Thymus (tissue), 14 donors: ENCODE results near the gene RNFT1. TPM values are rescaled to one million over a fixed set of nuclear protein-coding genes. Genes with fewer than 3 reads are reported as not detected.
"Not testable (repeated sequence)": the region's sequence is repeated elsewhere in the genome, so short reads cannot be mapped to it uniquely, and the experiment has no call there.

Experiments used
- DNase-seq, 9 donors: peaks; one replicate each; pipeline ENCODE4 v3.0.0-alpha.2; 2013; ENCODE audit warnings: low spot score in 9 of 9, low read depth in 6 of 9, missing footprints in 1 of 9
- H3K27ac ChIP-seq, 2 donors: one replicate each; pipeline ENCODE4 v1.5.1; 2013; ENCODE audit warnings: control low read depth in 1 of 2, low read depth in 1 of 2, low read length in 1 of 2, mild to moderate bottlenecking in 1 of 2, moderate library complexity in 1 of 2
- H3K27me3 ChIP-seq, 2 donors: one replicate each; pipeline ENCODE4 v1.5.1; 2013; ENCODE audit warnings: low read length in 1 of 2; ENCODE audit not compliant: control insufficient read depth in 2 of 2, insufficient read depth in 1 of 2
- H3K36me3 ChIP-seq, 2 donors: one replicate each; pipeline ENCODE4 v1.5.1; 2013; ENCODE audit warnings: low read length in 1 of 2, mild to moderate bottlenecking in 1 of 2, moderate library complexity in 1 of 2; ENCODE audit not compliant: control insufficient read depth in 2 of 2, insufficient read depth in 2 of 2
- H3K4me1 ChIP-seq, 2 donors: one replicate each; pipeline ENCODE4 v1.5.1; 2013; ENCODE audit warnings: low read length in 2 of 2; ENCODE audit not compliant: control insufficient read depth in 2 of 2, insufficient read depth in 2 of 2
- H3K4me3 ChIP-seq, 2 donors: one replicate each; pipeline ENCODE4 v1.5.1; 2013; ENCODE audit warnings: low read length in 2 of 2, control low read depth in 1 of 2, mild to moderate bottlenecking in 1 of 2
- H3K9me3 ChIP-seq, 2 donors: one replicate each; pipeline ENCODE4 v1.5.1; 2013; ENCODE audit warnings: low read length in 1 of 2, mild to moderate bottlenecking in 1 of 2; ENCODE audit not compliant: control insufficient read depth in 2 of 2, insufficient read depth in 1 of 2
- WGBS: extraction: QIAGEN DNeasy Blood & Tissue Kit; methylation state at CpG from one replicate; pipeline ENCODE4 v1.1.7; 2013; 5-methylcytosine and 5-hydroxymethylcytosine counted together
- long read RNA-seq, 10 donors: transcript quantifications; one replicate each; lab custom pipeline, GENCODE V29; 2026
- polyA plus RNA-seq: library from polyadenylated mRNA; stranded (reverse); fragments of 200-250 nt; gene quantifications from one replicate; pipeline ENCODE4 v1.2.3, GENCODE V29; 2013
- total RNA-seq: library from RNA; stranded (reverse); fragments of 120-200 nt; gene quantifications from one replicate; pipeline ENCODE4 v1.2.4, GENCODE V29; 2013
- donor health status: healthy.

RNFT1 gene, protein sequence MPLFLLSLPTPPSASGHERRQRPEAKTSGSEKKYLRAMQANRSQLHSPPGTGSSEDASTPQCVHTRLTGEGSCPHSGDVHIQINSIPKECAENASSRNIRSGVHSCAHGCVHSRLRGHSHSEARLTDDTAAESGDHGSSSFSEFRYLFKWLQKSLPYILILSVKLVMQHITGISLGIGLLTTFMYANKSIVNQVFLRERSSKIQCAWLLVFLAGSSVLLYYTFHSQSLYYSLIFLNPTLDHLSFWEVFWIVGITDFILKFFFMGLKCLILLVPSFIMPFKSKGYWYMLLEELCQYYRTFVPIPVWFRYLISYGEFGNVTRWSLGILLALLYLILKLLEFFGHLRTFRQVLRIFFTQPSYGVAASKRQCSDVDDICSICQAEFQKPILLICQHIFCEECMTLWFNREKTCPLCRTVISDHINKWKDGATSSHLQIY
- total RNA-seq, result 14.4 TPM
- polyA plus RNA-seq, result 59.1 TPM
- long read RNA-seq, donor 1, result 0 reads
- long read RNA-seq, donor 2, result 0 reads
- long read RNA-seq, donor 3, transcript RNFT1-201 (9 exons, 2,101 nt), result major isoform, 12 of 30 reads
- long read RNA-seq, donor 3, partial matches to known transcripts, result 14 of 30 reads
- long read RNA-seq, donor 3, other reads (novel, unspliced or antisense), result 0 of 30 reads
- long read RNA-seq, donor 4, transcript RNFT1-201 (9 exons, 2,101 nt), result major isoform, 6 of 13 reads
- long read RNA-seq, donor 4, partial matches to known transcripts, result 6 of 13 reads
- long read RNA-seq, donor 4, other reads (novel, unspliced or antisense), result 0 of 13 reads
- long read RNA-seq, donor 5, partial matches to known transcripts, result 12 of 22 reads
- long read RNA-seq, donor 5, other reads (novel, unspliced or antisense), result 0 of 22 reads
- long read RNA-seq, donor 6, transcript RNFT1-201 (9 exons, 2,101 nt), result major isoform, 7 of 17 reads
- long read RNA-seq, donor 6, partial matches to known transcripts, result 7 of 17 reads
- long read RNA-seq, donor 6, other reads (novel, unspliced or antisense), result 0 of 17 reads
- long read RNA-seq, donor 7, partial matches to known transcripts, result 0 of 12 reads
- long read RNA-seq, donor 7, other reads (novel, unspliced or antisense), result 0 of 12 reads
- long read RNA-seq, donor 8, partial matches to known transcripts, result 0 of 6 reads
- long read RNA-seq, donor 8, other reads (novel, unspliced or antisense), result 0 of 6 reads
- long read RNA-seq, donor 9, partial matches to known transcripts, result 0 of 7 reads
- long read RNA-seq, donor 9, other reads (novel, unspliced or antisense), result 0 of 7 reads
- long read RNA-seq, donor 10, partial matches to known transcripts, result 0 of 4 reads
- long read RNA-seq, donor 10, other reads (novel, unspliced or antisense), result 0 of 4 reads

DNA sequence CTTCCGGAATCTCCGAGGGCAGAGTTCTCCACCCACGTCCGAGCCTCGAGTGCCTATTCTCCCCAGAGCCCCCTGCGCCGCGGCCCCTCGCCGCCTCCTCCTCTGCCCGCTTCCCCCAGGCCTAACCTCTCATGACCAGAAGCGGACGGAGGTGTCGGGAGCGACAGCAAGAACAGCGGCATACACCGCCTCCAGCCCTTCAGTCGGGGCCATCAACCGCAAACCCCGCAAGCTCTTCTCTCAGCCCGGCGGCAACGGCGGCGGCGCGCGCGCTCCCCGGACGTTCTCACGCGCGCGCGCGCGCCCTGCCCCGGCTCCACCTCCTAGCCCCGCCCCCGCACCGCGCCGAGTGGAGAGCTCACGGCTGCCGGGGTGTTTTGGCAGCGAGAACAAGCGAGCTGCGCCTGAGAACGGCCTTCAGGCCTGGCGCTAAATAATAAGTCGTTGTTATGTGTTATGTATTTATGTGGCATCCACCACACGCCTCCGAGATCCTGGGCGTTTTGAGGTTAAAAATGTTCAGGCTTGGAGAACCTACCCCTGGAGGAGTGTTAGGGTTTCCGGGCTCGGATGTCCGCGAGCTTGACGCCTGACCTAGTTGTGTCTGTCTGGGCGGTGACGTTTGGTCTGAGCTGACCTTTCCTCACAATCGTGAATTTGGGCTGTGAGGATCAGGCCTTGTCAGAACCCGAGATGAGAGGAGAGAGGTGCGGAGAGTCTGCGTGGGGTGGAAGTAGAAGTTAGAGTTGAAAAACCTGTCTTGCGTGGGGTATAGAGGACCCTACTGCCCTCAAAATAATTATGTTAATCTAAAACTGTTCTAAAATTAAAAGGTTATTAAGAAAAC, at the start of gene RNFT1:
TSS of gene RNFT1 (minus strand) at position 259 of the 847 bp plus-strand sequence. CDS start at position 182, 77 bp downstream.
- peak; percentile 58 to 94 (median 84) for DNase-seq
- WGBS, result 4% methylated on average over 67 of the region's 67 CpGs
- peaks cover 11 to 13% of the 10 kb centered on the region in 2 donors for H3K4me1 ChIP-seq
- H3K27me3 ChIP-seq, result no peaks in the 10 kb centered on the region
- peak within 1 kb of the TSS; percentile 90 to 94 for H3K27ac ChIP-seq
- H3K4me3 ChIP-seq, result peak within 1 kb of the TSS; percentile 78 to 100
- H3K36me3 ChIP-seq, result no peaks in the 10 kb centered on the region
- no peaks in the 10 kb centered on the region for H3K9me3 ChIP-seq

DNA sequence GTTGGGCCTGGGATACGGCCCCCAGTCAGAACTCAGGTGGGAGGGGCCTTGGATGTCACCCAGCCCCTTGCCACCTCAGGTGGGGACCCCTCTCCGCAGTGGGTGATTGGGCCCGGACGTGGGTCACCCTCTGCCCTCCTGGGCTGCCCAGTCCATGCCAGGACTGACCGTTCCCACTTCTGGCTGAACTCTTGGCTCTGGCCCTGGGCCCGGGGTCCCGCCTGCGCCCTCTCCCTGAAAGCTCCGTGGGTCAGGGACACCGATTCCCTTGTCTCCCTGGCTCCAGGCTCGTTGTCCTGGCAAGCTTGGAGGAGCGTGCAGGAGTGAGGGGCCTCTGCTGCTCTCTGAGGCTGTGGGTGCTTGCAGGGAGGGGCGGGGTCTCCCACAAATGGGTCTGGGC, 44.8 kb upstream of the RNFT1 start:
- H3K27ac ChIP-seq, H3K9me3 ChIP-seq, H3K4me1 ChIP-seq, H3K4me3 ChIP-seq, H3K27me3 ChIP-seq, DNase-seq, H3K36me3 ChIP-seq: not testable (repeated sequence)
- WGBS, result 97% methylated on average over 7 of the region's 13 CpGs

DNA sequence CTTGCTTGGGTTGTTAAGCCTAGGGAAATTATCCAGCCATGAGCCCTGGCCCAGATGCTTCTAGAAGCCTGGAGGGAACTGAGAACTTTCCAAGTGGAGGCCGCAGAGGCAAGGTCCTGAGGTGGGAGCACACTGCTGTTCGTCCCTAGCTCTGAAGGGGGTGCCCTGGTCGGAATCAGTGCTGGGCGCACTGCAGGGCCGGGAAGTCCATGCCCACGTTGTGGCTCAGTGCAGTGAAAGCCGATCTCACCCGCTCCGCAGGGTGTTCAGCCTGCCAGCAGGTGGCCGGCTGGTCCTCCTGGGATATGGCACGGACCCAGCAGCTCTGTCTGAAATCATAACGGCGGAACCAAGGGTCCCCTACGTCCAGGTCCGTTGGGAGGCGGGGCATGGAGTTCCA, 43.8 kb upstream of the RNFT1 start:
- DNase-seq, H3K27ac ChIP-seq, H3K36me3 ChIP-seq, H3K4me1 ChIP-seq, H3K9me3 ChIP-seq, H3K4me3 ChIP-seq, H3K27me3 ChIP-seq: not testable (repeated sequence)
- 93% methylated on average over 8 of the region's 16 CpGs for WGBS

DNA sequence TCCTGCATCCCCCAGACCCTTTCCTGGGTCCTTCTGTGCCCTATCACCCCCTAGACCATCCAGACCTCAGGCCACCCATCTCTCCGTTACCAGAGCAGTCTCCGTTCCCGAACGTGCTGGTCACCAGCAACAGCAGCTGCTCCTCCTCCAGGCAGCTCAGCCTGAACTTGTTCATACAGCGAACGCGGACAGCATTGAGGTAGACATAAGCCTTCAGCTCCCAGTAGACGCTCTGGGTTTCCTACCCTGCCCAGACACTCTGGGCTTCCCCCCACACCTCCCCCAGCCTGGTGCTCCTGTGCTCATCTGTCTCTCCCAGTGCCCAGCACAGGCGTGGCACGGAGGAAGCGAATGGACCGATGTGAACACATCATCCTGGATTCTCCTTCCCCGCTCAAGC, 41.6 kb upstream of the RNFT1 start:
- no peak for DNase-seq
- 94% methylated on average over 13 of the region's 13 CpGs for WGBS
- no peaks in the 10 kb centered on the region for H3K36me3 ChIP-seq
- H3K27ac ChIP-seq, result no peak overlapping the region
- H3K4me3 ChIP-seq, result no peak overlapping the region
- H3K4me1 ChIP-seq, result no peaks in the 10 kb centered on the region
- no peaks in the 10 kb centered on the region for H3K9me3 ChIP-seq
- H3K27me3 ChIP-seq, result no peaks in the 10 kb centered on the region

DNA sequence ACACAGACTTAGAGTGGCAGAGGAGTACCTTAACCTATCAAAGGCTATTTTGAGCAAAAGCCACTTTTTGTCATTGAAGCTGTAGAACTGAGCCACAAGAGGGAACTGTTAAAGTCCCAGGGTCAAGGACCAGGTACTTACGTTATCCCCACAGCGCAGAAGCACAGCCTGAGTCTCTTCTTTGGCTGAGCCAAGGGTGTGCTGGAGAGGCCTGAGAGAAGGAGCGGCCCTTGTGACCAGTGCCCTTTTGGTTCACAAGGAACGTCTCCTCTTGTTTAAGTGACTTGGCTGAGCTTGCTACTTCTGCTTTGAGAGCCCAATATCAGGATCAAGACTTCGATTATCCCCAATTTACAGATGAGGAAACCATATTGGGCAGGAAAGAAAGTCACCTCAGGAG, 40.0 kb upstream of the RNFT1 start:
- H3K27ac ChIP-seq, H3K36me3 ChIP-seq, H3K9me3 ChIP-seq, DNase-seq, H3K4me1 ChIP-seq, H3K4me3 ChIP-seq, H3K27me3 ChIP-seq: not testable (repeated sequence)
- 94% methylated on average over 5 of the region's 5 CpGs for WGBS

DNA sequence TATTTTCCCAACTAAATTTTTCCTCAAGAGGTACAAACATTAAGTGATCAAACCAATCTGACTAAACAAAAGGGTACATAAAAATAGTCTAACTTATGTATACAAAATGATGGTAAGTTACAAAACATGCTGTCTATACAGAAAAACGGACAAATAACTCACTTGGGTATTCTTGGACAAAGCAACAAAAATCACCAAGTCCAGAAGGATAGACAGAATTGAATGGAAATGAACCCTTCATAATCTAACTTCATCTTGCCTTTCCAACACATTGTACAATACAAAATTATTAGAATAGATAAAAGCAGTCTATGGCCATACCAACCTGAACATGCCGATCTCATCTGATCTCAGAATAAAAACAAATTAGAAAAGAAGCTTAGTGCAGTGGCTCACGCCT, 37.9 kb upstream of the RNFT1 start:
- not testable (repeated sequence) for DNase-seq, H3K36me3 ChIP-seq, H3K4me1 ChIP-seq, H3K9me3 ChIP-seq, H3K27ac ChIP-seq, H3K4me3 ChIP-seq, H3K27me3 ChIP-seq
- 97% methylated on average over 3 of the region's 3 CpGs for WGBS

DNA sequence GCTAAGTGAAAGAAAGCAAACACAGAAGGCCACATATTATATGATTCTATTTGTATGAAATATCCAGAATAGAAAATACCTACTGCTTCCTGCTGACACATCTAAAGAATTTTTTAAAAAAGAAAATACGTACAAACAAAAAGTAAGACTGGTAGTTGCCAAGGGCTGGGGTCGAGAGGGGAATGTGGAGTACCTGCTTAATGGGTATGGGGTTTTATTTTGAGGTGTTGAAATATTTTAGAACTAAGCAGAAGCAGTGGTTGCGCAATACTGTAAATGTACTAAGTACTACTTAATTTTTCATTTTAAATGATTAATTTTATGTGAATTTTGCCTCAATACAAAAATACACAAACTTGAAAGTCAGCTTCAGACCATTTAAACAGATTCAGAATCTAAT, 32.1 kb upstream of the RNFT1 start:
- over 99% methylated on average over 3 of the region's 3 CpGs for WGBS
- DNase-seq, H3K27ac ChIP-seq, H3K9me3 ChIP-seq, H3K36me3 ChIP-seq, H3K4me3 ChIP-seq, H3K27me3 ChIP-seq, H3K4me1 ChIP-seq: not testable (repeated sequence)

DNA sequence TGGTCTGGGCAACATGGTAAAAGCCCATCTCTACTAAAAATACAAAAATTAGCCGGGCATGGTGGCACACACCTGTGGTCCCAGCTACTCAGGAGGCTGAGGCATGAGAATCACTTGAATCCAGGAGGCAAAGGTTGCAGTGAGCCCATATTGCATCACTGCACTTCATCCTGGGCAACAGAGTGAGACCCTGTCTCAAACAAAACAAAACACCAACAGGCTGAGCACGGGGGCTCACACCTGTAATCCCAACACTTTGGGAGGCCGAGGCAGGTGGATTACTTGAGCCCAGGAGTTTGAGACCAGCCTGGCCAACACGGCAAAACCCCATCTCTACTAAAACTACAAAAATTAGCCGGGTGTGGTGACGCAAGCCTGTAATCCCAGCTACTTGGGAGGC, 10.6 kb upstream of the RNFT1 start:
- not testable (repeated sequence) for H3K4me1 ChIP-seq, H3K9me3 ChIP-seq, H3K27me3 ChIP-seq, DNase-seq, H3K36me3 ChIP-seq, H3K27ac ChIP-seq, H3K4me3 ChIP-seq
- WGBS, result 95% methylated on average over 6 of the region's 6 CpGs
